Stimulated activated effector memory CD8-positive, alpha-beta T cell treated with anti-CD3 and anti-CD28 coated beads, Interleukin-12 subunit alpha, Interleukin-12 subunit beta, amount 100 ng/mL, for 72 hours (primary cell): Measurements from ENCODE around the gene C16orf54.
"Not testable (repeated sequence)": the region's sequence is repeated elsewhere in the genome, so short reads cannot be mapped to it uniquely, and the experiment has no call there.

Source experiments
- ATAC-seq: fragments of 150-1000 bp; cut with Tn5 transposase; 2 replicates; pipeline ENCODE4 v1.10.0; 2021
- DNase-seq, 2 donors: peaks; one replicate each; pipeline ENCODE4 v3.0.0; 2021 to 2022; ENCODE audit warnings: low spot score in 2 of 2
- H3K27ac Mint-ChIP-seq: one replicate; pipeline ENCODE4 v1.8.0; 2022; ENCODE audit warnings: mild to moderate bottlenecking, mixed read lengths
- H3K36me3 Mint-ChIP-seq: one replicate; pipeline ENCODE4 v1.8.0; 2022; ENCODE audit warnings: mild to moderate bottlenecking, mixed read lengths
- H3K4me1 Mint-ChIP-seq: one replicate; pipeline ENCODE4 v1.8.0; 2022; ENCODE audit warnings: mixed read lengths
- H3K4me3 Mint-ChIP-seq: one replicate; pipeline ENCODE4 v1.8.0; 2022; ENCODE audit warnings: mild to moderate bottlenecking, mixed read lengths
- H3K9me3 Mint-ChIP-seq: one replicate; pipeline ENCODE4 v1.8.0; 2022; ENCODE audit warnings: mixed read lengths

Gene C16orf54

DNA sequence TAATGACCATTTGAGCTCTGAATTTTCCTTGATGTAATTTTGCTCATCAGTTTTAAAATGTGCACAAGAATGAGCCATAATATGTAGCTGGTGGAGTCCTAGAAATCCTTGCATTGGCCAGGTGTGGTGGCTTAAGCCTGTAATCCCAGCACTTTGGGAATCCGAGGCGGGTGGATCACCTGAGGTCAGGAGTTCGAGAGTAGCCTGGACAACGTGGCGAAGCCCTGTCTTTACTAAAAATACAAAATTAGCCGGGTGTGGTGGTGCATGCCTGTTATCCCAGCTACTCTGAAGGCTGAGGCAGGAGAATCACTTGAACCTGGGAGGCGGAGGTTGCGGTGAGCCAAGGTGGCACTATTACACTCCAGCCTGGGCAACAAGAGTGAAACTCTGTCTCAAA lies 11.3 kb upstream of the C16orf54 start:
- DNase-seq, H3K4me3 Mint-ChIP-seq, H3K9me3 Mint-ChIP-seq, H3K27ac Mint-ChIP-seq, ATAC-seq, H3K4me1 Mint-ChIP-seq, H3K36me3 Mint-ChIP-seq: not testable (repeated sequence)

- Mint-ChIP-seq H3K9me3 (no peaks in the 10 kb centered on the region), H3K27ac (no peak overlapping the region), H3K4me1 (no peaks in the 10 kb centered on the region), H3K36me3 (no peaks in the 10 kb centered on the region), H3K4me3 (no peak overlapping the region)
- no peak for DNase-seq
- no peak for ATAC-seq
Observed at GRCh38 chr16:29756654-29757053, 10.9 kb upstream of the C16orf54 start.

DNA sequence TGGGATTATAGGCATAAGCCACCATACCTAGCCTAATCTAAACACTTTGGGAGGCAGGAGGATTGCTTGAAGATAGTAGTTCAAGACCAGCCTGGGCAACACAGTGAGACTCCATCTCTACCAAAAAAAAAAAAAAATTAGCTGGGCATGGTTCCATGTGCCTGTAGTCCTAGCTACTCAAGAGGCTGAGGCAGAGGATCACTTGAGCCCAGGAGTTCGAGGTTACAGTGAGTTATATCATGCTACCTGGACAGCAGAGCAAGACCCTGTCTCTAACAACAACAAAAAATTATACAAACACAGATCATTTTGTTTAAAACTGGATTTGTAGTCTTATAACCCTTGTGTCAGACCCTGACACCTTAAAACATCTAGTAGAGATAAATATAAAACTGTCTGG lies 7.7 kb upstream of the C16orf54 start:
- ATAC-seq (no peak), DNase-seq (no peak)
- H3K4me1 Mint-ChIP-seq = no peaks in the 10 kb centered on the region
- no peak overlapping the region for H3K27ac Mint-ChIP-seq
- no peaks in the 10 kb centered on the region for H3K36me3 Mint-ChIP-seq
- no peaks in the 10 kb centered on the region for H3K9me3 Mint-ChIP-seq
- no peak overlapping the region for H3K4me3 Mint-ChIP-seq

DNA sequence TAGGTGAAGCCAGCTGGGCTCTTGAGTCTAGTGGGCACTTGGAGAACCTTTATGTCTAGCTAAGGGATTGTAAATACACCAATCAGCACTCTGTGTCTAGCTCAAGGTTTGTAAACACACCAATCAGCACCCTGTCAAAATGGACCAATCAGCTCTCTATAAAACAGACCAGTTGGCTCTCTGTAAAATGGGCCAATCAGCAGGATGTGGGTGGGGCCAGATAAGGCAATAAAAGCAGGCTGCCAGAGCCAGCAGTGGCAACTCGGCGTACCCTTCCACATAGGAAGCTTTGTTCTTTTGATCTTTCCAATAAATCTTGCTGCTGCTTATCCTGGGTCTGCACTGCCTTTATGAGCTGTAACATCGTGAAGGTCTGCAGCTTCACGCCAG lies 3.0 kb upstream of the C16orf54 start:
- DNase-seq, H3K4me3 Mint-ChIP-seq, H3K9me3 Mint-ChIP-seq, ATAC-seq, H3K27ac Mint-ChIP-seq: not testable (repeated sequence)
- Mint-ChIP-seq H3K36me3 (peaks cover 31% of the 10 kb centered on the region), H3K4me1 (peaks cover 32% of the 10 kb centered on the region)

GRCh38 chr16:29747947-29748759 lies 2.4 kb upstream of the C16orf54 start:
- no peaks in the 10 kb centered on the region for H3K9me3 Mint-ChIP-seq
- H3K4me1 Mint-ChIP-seq = peaks cover 38% of the 10 kb centered on the region
- H3K36me3 Mint-ChIP-seq = peaks cover 37% of the 10 kb centered on the region
- no peak overlapping the region for H3K27ac Mint-ChIP-seq
- no peak for ATAC-seq
- no peak for DNase-seq
- H3K4me3 Mint-ChIP-seq = no peak overlapping the region

DNA sequence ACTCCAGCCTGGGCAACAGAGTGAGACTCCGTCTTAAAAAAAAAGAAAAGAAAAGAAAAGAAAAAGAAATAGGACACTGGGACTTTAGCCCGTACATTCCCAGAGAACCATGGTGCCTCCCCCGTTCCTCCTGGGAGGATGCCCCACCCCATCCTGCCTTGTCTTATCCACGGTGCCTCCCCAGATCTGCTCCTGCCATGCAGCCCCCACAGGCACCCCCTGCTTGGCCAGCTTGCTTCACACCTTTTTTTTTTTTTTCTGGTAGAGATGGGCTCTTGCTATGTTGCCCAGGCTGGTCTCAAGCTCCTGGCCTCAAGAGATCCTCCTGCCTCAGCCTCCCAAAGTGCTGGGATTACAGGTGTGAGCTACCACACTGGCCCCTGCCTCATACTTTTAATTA lies 728 bp upstream of the C16orf54 start:
- H3K4me1 Mint-ChIP-seq = peaks cover 44% of the 10 kb centered on the region
- not testable (repeated sequence) for H3K9me3 Mint-ChIP-seq, ATAC-seq
- peak overlapping the region; percentile 100 for H3K27ac Mint-ChIP-seq
- peak; percentile 12 to 58 for DNase-seq
- H3K36me3 Mint-ChIP-seq = peaks cover 53% of the 10 kb centered on the region
- H3K4me3 Mint-ChIP-seq = peak overlapping the region; percentile 98

DNA sequence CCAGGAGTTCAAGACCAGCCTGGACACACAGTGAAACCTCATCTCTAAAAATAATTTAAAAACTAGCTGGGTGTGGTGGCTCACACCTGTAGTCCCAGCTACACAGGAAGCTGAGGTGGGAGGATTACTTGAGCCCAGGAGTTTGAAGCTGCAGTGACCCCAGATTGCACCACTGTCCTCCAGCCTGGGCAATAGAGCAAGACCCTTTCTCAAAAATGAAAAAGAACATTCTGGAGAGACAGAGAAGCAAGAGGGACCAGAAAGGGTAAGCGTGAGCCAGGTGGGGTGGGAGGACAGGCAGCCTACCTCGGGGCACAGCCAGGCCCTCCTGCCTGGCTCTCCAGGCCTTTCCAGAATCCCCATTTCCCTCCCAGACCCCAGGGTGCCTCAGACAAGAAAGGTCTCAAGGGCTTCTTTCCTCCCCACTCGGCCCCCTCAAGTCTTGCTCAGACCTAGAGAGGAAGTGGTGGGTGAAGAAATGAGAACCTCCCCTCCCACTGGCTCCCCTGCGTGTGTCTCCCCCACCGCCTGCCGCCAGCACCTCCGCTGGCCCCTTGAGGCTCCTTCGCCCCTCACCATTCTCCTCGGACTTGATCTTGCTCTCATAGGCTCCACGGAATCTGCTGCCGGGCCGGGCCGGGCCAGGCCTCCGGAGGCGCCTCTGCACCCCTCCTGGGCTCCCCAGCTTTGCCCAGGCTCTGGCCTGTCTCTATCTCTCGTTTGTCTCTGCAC lies 503 bp downstream of the C16orf54 start:
- peak; percentile 44 to 86 for DNase-seq
- Mint-ChIP-seq H3K27ac (peak overlapping the region; percentile 100), H3K4me1 (peaks cover 57% of the 10 kb centered on the region), H3K36me3 (peaks cover 57% of the 10 kb centered on the region), H3K4me3 (peak overlapping the region; percentile 98), H3K9me3 (no peaks in the 10 kb centered on the region)
- peak; percentile 85 for ATAC-seq

DNA sequence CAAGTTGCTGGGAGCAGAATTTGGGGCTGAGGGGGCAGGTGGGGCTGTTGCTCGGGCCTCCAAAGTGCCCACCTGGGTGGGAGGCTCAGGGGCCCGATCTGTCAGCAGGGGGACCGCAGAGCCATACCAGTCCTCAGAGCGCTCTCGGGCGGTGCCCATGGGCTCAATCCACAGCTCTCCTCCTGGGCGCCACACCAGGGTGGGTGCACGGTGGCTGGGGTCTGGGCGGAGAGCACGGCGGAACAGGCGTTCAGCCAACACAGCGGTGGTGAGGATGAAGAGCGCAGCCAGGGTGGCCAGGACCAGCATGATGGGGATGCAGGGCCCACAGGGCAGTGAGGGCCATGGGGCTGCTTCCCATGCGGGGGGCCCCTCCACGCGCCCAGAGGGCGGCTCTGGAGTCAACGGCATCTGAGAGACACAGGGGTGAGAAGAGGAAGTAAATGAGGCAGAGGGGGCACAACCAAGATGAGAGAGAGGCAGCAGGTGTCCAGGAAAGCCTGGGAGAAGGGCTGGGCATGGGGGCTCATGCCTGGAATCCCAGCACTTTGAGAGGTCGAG lies 1.2 kb downstream of the C16orf54 start:
- Mint-ChIP-seq H3K36me3 (peaks cover 57% of the 10 kb centered on the region), H3K4me1 (peaks cover 63% of the 10 kb centered on the region), H3K27ac (peak overlapping the region; percentile 100), H3K4me3 (peak overlapping the region; percentile 98), H3K9me3 (no peaks in the 10 kb centered on the region)
- DNase-seq (peak; percentile 12 to 65), ATAC-seq (no peak)

DNA sequence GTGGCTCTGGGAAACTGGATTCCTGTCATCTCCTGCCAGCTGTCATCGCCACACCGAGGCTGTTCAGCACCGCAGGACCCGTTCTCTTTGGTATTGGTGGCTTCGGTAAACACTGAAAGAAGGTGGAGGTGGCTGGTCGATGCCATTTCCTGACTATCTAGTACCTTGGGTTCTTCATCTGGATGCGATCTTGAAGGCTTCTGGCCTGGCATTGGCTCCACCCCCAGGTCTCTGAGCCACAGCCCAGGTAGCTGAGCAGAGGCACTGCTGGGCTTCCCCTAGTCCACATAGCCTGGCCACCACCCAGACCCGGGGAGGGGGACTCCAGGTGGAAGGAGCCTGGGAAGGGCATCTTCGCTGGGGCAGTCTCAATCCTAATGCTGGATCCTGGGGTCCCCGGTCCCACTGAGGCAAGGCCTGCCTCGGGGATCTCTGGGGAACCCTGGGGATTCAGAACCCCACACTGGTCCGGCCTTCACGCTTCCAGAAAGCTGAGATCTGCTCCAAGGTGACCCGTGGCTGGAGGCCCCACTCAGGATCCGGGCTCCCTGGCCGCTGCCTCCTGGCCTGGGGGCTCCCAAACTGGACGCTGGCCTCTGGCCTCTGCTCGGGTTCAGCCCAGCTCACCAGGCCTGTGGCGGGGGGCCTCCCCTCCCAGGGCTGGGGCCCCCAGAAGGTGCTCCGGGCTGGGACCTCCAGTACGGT lies 1.8 kb downstream of the C16orf54 start:
- Mint-ChIP-seq H3K4me3 (peak overlapping the region; percentile 98), H3K4me1 (peaks cover 68% of the 10 kb centered on the region), H3K9me3 (no peaks in the 10 kb centered on the region), H3K36me3 (peaks cover 57% of the 10 kb centered on the region), H3K27ac (peak overlapping the region; percentile 100)
- DNase-seq (peak; percentile 24 to 65), ATAC-seq (no peak)

- peak overlapping the region; percentile 98 for H3K4me3 Mint-ChIP-seq
- ATAC-seq (no peak), DNase-seq (no peak)
- no peaks in the 10 kb centered on the region for H3K9me3 Mint-ChIP-seq
- peaks cover 57% of the 10 kb centered on the region for H3K36me3 Mint-ChIP-seq
- H3K4me1 Mint-ChIP-seq = peaks cover 74% of the 10 kb centered on the region
- peak overlapping the region; percentile 100 for H3K27ac Mint-ChIP-seq
Observed at GRCh38 chr16:29743475-29743826, 2.3 kb downstream of the C16orf54 start.

DNA sequence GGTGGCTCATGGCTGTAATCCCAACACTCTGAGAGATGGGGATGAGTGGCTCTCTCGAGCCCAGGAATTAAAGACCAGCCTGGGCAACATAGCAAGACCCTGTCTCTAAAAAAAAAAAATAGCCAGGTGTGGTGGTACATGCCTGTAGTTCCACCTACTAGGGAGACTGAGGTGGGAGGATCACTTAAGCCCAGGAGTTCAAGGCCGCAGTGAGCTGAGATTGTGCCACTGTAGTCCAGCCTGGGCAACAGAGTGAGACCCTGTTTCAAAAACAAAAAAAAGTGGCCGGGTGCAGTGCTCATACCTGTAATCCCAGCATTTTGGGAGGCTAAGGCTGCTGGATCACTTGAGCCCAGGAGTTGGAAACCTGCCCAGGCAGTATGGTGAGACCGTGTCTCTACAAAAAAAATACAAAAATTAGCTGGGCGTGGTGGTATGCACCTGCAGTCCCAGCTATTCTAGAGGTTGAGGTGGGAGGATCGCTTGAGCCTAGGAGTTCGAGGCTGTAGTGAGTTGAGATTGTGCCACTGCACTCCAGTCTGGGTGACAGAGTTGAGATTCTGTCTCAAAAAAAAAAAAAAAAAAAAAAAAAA lies 3.0 kb downstream of the C16orf54 start:
- H3K4me3 Mint-ChIP-seq = peak overlapping the region; percentile 98
- H3K36me3 Mint-ChIP-seq = peaks cover 57% of the 10 kb centered on the region
- H3K4me1 Mint-ChIP-seq = peaks cover 80% of the 10 kb centered on the region
- H3K27ac Mint-ChIP-seq = peak overlapping the region; percentile 100
- DNase-seq (no peak), ATAC-seq (no peak)
- no peaks in the 10 kb centered on the region for H3K9me3 Mint-ChIP-seq

GRCh38 chr16:29740630-29741015 lies 5.2 kb downstream of the C16orf54 start:
- not testable (repeated sequence) for H3K9me3 Mint-ChIP-seq, ATAC-seq, H3K4me3 Mint-ChIP-seq, DNase-seq
- H3K36me3 Mint-ChIP-seq = peaks cover 43% of the 10 kb centered on the region
- peak overlapping the region; percentile 14 for H3K27ac Mint-ChIP-seq
- H3K4me1 Mint-ChIP-seq = peaks cover 81% of the 10 kb centered on the region

DNA sequence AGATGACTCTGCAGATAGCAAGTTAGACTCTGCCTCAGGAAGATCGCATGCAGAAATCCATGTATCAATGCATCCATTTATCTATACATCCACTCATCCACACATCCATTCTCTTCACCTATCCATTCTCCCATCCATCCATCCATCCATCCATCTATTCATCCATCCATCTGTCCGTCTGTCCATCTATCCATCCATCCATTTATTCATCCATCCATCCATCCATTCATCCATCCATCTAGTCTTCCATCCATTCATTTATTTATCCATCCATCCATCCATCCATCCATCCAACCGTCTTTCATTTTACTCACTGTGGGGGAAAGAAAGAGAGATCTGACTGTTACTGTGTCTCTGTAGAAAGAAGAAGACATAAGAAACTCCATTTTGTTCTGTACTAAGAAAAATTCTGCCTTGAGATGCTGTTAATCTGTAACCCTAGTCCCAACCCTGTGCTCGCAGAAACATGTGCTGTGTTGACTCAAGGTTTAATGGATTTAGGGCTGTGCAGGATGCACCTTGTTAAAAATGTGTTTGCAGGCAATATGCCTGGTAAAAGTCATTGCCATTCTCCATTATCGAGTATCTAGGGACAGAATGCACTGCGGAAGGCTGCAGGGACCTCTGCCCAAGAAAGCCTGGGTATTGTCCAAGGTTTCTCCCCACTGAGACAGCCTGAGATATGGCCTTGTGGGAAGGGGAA lies 5.7 kb downstream of the C16orf54 start:
- Mint-ChIP-seq H3K4me1 (peaks cover 81% of the 10 kb centered on the region), H3K36me3 (peaks cover 37% of the 10 kb centered on the region), H3K27ac (peak overlapping the region; percentile 14)
- not testable (repeated sequence) for H3K4me3 Mint-ChIP-seq, ATAC-seq, H3K9me3 Mint-ChIP-seq, DNase-seq

- no peaks in the 10 kb centered on the region for H3K9me3 Mint-ChIP-seq
- H3K27ac Mint-ChIP-seq = peak overlapping the region; percentile 79
- peak overlapping the region; percentile 53 for H3K4me3 Mint-ChIP-seq
- peaks cover 73% of the 10 kb centered on the region for H3K4me1 Mint-ChIP-seq
- DNase-seq (peak in 1 of 2 donors; percentile 63), ATAC-seq (peak; percentile 91)
- peaks cover 24% of the 10 kb centered on the region for H3K36me3 Mint-ChIP-seq
Observed at GRCh38 chr16:29738514-29738913, 7.3 kb downstream of the C16orf54 start.
